CD1c-positive myeloid dendritic cell (primary cell): ENCODE data around the gene RAVER1.
"Not testable (repeated sequence)": the region's sequence is repeated elsewhere in the genome, so short reads cannot be mapped to it uniquely, and the experiment has no call there.

ENCODE experiments used
- DNase-seq: peaks from one replicate; pipeline ENCODE4 v3.0.0-alpha.2; 2016; ENCODE audit errors: extremely low spot score

The RAVER1 gene

DNA sequence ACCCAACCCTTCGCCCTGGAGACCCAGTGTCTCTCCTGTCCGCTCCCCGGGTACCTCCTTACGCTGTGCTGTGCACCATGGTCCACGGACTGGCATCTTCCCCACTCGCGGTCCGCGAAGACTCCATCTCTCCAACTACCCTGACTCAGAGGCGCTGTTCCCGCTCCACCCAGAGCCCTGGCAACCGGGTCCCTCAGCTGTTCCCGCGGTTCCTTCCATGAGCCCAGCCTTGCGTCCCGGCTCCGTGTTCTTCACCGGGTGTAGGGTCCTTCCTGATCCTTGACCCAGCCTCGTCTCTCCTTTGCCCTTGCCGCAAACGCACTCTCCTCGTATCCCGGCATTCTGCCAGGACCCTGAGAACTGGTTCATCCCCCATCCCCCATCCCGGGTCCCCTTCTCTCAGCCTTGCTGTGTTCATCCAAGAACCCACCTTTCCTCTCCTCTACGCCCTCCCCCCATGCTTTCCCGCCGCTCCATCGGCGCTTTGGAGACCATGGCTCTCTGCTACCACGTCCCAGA lies 42.9 kb downstream of the RAVER1 start:
- DNase-seq = no peak

DNA sequence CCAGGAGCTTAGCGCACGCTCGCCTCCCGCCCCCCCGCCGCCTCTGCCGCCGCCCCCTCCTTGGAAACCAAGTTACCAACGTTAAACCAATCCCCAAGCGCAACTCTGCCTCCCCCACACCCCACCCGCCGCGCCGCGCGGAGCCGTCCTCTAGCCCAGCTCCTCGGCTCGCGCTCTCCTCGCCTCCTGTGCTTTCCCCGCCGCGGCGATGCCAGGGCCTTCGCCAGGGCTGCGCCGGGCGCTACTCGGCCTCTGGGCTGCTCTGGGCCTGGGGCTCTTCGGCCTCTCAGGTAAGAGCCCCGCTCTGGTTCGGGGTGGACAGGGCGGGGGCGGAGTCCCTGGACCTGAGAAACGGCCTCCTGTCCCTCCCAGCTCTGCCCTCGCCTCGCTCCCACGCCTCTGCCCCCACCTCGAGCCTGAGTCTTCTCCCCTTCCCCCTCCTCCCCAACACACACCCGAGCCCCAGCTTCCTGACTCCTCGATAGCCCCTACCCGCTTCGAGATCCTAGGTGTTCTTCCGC lies 43.4 kb downstream of the RAVER1 start, which contains the start of gene ICAM5:
Gene ICAM5 (plus strand): TSS at position 117 of the 521 bp plus-strand sequence. CDS start 92 bp downstream, at position 209.
- DNase-seq = no peak

DNA sequence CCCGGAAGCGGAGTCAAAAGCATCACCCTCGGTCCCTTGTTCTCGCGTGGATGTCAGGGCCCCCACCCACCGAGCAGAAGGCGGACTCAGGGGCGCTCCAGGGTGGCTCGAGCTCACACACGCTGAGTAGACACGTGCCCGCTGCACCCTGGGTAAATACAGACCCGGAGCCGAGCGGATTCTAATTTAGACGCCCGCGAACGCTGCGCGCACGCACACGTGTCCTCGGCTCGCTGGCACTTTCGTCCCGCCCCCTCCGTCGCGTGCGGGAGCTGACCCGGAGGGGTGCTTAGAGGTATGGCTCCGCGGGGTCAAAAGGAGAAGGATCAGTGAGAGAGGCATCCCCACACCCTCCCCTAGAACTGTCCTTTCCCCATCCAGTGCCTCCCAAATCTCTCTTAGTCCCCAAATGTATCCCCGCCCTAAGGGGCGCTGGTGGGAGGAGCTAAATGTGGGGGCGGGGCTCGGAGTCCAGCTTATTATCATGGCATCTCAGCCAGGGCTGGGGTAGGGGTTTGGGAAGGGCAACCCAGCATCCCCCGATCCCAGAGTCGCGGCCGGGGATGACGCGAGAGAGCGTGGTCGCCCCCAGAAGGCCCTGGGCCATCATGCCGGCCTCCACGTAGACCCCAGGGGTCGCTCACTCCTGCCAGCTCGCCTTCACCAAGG lies 44.0 kb downstream of the RAVER1 start:
- peak; percentile 89 for DNase-seq

DNA sequence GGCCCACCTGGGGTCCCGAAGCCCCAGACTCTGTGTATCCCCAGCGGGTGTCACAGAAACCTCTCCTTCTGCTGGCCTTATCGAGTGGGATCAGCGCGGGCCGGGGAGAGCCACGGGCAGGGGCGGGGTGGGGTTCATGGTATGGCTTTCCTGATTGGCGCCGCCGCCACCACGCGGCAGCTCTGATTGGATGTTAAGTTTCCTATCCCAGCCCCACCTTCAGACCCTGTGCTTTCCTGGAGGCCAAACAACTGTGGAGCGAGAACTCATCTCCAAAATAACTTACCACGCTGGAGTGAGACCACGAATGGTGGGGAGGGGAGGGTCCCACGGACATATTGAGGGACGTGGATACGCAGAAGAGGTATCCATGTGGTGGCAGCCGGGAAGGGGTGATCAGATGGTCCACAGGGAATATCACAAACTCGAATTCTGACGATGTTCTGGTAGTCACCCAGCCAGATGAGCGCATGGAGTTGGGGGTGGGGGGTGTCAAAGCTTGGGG lies 44.6 kb downstream of the RAVER1 start:
- no peak for DNase-seq

DNA sequence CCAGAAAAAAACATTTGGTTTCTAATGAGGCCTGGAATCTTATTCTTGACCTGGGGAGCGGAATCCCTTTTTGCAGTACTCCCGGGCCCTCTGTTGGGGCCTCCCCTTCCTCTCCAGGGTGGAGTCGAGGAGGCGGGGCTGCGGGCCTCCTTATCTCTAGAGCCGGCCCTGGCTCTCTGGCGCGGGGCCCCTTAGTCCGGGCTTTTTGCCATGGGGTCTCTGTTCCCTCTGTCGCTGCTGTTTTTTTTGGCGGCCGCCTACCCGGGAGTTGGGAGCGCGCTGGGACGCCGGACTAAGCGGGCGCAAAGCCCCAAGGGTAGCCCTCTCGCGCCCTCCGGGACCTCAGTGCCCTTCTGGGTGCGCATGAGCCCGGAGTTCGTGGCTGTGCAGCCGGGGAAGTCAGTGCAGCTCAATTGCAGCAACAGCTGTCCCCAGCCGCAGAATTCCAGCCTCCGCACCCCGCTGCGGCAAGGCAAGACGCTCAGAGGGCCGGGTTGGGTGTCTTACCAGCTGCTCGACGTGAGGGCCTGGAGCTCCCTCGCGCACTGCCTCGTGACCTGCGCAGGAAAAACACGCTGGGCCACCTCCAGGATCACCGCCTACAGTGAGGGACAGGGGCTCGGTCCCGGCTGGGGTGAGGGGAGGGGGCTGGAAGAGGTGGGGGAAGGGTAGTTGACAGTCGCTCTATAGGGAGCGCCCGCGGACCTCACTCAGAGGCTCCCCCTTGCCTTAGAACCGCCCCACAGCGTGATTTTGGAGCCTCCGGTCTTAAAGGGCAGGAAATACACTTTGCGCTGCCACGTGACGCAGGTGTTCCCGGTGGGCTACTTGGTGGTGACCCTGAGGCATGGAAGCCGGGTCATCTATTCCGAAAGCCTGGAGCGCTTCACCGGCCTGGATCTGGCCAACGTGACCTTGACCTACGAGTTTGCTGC lies 46.3 kb downstream of the RAVER1 start, which contains the start of gene ICAM4:
Gene ICAM4 (plus strand): TSS at position 153 of the 935 bp plus-strand sequence. CDS start 58 bp downstream, at position 211.
- DNase-seq = peak; percentile 68

DNA sequence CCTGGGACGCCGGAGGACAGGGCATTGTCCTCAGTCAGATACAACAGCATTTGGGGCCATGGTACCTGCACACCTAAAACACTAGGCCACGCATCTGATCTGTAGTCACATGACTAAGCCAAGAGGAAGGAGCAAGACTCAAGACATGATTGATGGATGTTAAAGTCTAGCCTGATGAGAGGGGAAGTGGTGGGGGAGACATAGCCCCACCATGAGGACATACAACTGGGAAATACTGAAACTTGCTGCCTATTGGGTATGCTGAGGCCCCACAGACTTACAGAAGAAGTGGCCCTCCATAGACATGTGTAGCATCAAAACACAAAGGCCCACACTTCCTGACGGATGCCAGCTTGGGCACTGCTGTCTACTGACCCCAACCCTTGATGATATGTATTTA lies 47.9 kb downstream of the RAVER1 start:
- no peak for DNase-seq

DNA sequence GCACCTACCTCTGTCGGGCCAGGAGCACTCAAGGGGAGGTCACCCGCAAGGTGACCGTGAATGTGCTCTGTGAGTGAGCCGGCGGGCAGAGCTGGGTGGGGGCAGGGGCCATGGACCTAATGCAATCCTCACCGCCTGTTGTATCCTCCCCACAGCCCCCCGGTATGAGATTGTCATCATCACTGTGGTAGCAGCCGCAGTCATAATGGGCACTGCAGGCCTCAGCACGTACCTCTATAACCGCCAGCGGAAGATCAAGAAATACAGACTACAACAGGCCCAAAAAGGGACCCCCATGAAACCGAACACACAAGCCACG lies 48.4 kb downstream of the RAVER1 start:
- no peak for DNase-seq

DNA sequence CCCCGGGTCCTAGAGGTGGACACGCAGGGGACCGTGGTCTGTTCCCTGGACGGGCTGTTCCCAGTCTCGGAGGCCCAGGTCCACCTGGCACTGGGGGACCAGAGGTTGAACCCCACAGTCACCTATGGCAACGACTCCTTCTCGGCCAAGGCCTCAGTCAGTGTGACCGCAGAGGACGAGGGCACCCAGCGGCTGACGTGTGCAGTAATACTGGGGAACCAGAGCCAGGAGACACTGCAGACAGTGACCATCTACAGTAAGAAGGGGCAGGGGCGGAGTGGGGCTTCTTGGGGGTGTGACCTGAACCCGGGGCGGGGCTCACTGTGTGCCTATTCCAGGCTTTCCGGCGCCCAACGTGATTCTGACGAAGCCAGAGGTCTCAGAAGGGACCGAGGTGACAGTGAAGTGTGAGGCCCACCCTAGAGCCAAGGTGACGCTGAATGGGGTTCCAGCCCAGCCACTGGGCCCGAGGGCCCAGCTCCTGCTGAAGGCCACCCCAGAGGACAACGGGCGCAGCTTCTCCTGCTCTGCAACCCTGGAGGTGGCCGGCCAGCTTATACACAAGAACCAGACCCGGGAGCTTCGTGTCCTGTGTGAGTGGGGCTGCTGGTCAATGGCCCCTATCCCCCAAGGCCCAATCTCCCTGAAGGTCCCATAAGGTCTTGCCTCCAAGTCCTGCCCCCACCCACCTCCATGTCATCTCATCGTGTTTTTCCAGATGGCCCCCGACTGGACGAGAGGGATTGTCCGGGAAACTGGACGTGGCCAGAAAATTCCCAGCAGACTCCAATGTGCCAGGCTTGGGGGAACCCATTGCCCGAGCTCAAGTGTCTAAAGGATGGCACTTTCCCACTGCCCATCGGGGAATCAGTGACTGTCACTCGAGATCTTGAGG lies 49.0 kb downstream of the RAVER1 start:
- no peak for DNase-seq

DNA sequence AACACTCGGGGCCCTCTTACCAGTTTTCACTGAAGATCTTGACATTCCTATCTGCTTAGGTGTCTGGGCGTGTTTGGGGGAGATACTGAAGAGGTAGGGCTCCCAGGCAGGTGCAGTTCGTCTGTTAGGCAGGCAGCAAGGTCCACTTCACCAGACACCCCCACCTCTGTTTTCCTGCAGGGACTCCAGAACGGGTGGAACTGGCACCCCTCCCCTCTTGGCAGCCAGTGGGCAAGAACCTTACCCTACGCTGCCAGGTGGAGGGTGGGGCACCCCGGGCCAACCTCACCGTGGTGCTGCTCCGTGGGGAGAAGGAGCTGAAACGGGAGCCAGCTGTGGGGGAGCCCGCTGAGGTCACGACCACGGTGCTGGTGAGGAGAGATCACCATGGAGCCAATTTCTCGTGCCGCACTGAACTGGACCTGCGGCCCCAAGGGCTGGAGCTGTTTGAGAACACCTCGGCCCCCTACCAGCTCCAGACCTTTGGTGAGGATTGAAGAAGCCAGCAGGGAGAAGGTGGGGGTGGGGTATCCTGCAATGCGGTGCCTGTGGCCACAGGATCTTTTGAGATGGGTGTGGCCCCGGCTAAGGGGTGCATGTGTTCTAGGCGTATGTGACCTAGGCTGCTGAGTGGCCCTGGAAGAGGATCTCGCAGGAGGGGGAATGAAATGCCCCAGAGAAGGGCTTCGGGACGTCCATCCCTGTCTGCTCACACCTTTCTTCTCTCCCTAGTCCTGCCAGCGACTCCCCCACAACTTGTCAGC lies 49.8 kb downstream of the RAVER1 start:
- DNase-seq = no peak

DNA sequence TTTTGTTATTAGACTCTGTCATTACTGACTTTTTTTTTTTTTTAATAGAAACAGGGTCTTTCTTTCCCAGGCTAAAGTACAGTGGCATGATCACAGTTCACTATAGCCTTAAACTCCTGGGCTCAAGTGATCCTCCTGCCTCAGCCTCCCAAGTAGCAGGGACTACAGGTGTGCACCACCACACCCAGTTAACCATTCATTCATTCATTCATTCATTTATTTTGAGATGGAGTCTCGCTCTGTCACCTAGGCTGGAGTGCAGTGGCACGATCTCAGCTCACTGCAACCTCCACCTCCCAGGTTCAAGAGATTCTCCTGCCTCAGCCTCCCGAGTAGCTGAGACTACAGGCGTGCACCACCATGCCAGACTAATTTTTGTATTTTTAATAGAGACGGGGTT lies 51.3 kb downstream of the RAVER1 start:
- DNase-seq = not testable (repeated sequence)

DNA sequence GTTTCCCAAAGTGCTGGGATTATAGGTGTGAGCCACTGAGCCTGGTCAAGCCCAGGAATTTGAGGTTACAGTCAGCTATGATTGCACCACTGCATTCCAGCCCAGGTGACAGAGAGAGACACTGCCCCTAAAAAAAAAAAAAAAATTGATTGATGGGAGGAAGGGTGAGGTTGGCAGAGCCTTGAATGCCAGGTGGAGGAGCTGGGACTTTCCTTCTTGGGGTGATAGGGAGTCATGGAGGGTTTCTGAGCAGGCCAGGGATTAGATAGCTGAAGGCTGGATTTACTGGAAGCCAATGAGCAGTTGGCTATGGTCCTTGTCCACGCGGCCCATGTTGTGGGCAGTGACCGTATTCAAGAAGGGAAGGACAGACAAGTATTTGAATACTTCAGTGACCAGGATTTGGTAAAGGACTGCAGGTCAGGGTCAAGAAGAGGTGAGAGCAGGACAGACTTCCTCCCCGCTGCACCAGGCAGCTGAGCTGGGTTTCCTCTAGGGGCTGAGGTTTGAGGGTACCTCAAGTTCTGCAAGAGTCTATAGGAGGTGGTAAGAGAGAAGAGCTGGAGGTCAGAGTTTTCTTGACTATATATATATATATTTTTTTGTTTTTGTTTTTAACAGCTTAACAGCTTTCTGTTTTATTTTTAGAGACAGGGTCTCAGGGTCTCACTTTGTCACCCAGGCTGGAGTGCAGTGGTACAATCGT lies 53.4 kb downstream of the RAVER1 start:
- no peak for DNase-seq

DNA sequence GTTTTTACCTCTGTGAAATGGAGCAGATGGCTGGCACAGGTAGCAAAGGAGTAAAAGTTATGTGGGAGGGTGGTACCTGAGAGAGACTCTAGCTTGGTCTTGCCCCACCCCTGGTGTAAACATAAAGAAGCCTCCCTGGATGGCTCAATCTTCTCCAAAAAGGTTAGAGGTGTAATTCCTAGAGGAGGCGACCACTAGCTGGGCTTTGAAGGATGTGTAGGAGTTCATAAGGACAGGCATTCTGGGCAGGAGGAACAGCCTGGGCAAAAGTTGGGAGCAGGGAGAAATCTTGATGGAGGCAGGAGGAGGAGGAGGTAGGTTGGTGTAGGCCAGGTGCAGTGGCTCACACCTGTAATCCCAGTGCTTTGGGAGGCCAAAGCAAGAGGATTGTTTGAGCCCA lies 54.4 kb downstream of the RAVER1 start:
- no peak for DNase-seq

DNA sequence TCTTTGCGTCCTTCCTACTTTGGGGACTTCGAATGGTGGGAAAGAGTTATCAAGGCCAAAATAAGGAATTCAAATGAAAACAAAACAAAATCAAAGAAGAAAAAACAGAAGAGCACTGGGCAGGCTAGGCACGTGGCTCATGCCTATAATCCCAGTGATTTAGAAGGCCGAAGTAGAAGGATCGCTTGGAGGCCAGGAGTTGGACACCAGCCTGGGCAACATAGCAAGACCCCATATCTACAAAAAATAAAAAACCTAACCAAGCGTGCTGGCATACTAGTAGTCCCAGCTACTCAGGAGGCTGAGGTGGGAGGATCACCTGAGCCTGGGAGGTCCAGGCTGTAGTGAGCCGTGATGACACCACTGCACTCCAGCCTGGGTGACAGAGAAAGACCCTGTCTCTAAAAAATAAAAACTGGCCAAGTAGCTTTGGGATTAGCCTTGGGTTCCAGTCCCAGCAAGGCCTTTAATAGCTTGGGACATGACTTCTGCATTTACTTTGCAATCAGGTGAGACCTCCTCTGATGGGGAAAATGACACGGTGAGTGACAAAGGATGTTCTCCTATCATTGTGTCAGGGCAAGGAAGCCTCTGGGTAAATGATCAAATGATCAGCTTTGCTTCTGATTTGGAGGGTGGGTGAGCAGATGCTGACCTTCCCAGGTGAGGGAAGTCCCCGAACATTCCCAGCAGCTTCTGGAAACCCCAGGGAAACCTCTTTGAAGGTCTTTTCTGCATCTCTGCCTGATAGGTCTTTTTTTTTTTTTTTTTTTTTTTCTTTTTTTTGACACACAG lies 55.3 kb downstream of the RAVER1 start:
- DNase-seq = no peak

DNA sequence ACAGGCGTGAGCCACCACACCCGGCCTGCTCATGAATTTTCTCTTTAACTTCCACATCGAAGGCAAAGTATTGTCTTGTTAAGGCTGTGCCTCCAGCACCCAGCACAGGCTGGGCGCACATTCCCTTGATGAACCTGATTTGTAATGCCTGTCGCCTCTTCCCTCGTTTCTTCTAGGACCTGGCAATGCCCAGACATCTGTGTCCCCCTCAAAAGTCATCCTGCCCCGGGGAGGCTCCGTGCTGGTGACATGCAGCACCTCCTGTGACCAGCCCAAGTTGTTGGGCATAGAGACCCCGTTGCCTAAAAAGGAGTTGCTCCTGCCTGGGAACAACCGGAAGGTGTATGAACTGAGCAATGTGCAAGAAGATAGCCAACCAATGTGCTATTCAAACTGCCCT lies 58.7 kb downstream of the RAVER1 start:
- DNase-seq = no peak

DNA sequence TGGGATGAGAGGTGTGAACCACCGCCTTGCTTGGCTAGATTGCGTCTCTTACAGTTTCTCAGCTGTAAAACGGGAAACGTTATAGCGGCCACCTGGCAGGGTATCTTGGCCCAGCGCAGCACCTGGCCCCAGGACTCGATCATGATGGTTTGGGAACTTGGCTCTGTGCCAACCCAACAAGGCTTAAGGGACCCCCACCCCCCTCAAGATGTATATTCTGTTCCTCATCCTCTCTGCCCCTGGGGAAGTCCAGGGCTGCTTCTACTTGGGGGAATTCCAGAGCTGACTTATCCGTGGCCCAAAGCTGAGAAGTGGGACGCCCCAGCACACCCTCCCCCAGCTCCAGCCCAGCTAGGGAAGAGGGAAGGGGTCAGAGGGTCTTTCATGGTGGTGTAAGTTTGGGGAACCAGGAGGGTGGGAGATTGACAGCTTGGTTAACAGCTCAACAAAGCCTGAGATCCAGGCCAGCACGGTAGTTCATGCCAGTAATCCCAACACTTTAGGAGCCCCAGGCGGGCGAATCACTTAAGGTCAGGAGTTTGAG lies 61.7 kb downstream of the RAVER1 start:
- peak; percentile 85 for DNase-seq

DNA sequence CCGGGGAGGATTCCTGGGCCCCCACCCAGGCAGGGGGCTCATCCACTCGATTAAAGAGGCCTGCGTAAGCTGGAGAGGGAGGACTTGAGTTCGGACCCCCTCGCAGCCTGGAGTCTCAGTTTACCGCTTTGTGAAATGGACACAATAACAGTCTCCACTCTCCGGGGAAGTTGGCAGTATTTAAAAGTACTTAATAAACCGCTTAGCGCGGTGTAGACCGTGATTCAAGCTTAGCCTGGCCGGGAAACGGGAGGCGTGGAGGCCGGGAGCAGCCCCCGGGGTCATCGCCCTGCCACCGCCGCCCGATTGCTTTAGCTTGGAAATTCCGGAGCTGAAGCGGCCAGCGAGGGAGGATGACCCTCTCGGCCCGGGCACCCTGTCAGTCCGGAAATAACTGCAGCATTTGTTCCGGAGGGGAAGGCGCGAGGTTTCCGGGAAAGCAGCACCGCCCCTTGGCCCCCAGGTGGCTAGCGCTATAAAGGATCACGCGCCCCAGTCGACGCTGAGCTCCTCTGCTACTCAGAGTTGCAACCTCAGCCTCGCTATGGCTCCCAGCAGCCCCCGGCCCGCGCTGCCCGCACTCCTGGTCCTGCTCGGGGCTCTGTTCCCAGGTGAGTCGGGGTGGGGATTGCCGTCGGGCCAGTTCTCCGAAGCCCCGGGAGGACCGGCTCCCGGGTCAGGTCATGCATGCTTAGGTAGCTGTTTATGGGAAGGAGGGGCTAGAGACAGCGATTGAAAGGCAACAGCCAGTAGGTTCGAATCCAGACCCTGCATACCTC lies 62.5 kb downstream of the RAVER1 start, which contains the start of gene ICAM1:
Gene ICAM1 (plus strand): TSS at position 505 of the 779 bp plus-strand sequence. CDS start 40 bp downstream, at position 545.
- peak; percentile 96 for DNase-seq

DNA sequence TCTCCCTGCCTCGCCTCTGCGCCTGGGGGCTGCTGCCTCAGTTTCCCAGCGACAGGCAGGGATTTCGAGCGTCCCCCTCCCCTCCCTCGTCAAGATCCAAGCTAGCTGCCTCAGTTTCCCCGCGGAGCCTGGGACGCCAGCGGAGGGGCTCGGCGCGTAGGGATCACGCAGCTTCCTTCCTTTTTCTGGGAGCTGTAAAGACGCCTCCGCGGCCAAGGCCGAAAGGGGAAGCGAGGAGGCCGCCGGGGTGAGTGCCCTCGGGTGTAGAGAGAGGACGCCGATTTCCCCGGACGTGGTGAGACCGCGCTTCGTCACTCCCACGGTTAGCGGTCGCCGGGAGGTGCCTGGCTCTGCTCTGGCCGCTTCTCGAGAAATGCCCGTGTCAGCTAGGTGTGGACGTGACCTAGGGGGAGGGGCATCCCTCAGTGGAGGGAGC lies 63.1 kb downstream of the RAVER1 start:
- DNase-seq = peak; percentile 97
